ENCODE measurements around the gene LECT2.

LECT2 gene

GRCh38 chr5:135954899-135955298 is at the start of gene LECT2:
TSS of gene LECT2 (minus strand) at chr5:135954983. CDS start at chr5:135954833, 150 bp downstream.
- no peak for DNase-seq

- DNase-seq: peak; percentile 95
Observed at GRCh38 chr5:136004436-136004835, 49.7 kb upstream of the LECT2 start.

- DNase-seq: no peak
Observed at GRCh38 chr5:136001466-136001981, 46.7 kb upstream of the LECT2 start.

GRCh38 chr5:136000932-136001331 is 46.1 kb upstream of the LECT2 start:
- DNase-seq: no peak

- no peak for DNase-seq
Observed at GRCh38 chr5:136000147-136000546, 45.4 kb upstream of the LECT2 start.

- DNase-seq: peak; percentile 92
Observed at GRCh38 chr5:135999406-136000139, 44.8 kb upstream of the LECT2 start.

- DNase-seq: no peak
Observed at GRCh38 chr5:135998889-135999288, 44.1 kb upstream of the LECT2 start.

- no peak for DNase-seq
Observed at GRCh38 chr5:135997673-135998335, 43.0 kb upstream of the LECT2 start.

- peak; percentile 55 for DNase-seq
Observed at GRCh38 chr5:135996611-135997010, 41.8 kb upstream of the LECT2 start.

- no peak for DNase-seq
Observed at GRCh38 chr5:135995976-135996375, 41.2 kb upstream of the LECT2 start.

- peak; percentile 64 for DNase-seq
Observed at GRCh38 chr5:135993880-135994636, 39.3 kb upstream of the LECT2 start.

- DNase-seq: peak; percentile 55
Observed at GRCh38 chr5:135993335-135993879, 38.6 kb upstream of the LECT2 start.

GRCh38 chr5:135991429-135991828 is 36.6 kb upstream of the LECT2 start:
- DNase-seq: no peak

- no peak for DNase-seq
Observed at GRCh38 chr5:135990528-135991255, 35.9 kb upstream of the LECT2 start.

GRCh38 chr5:135989686-135990085 is 34.9 kb upstream of the LECT2 start:
- DNase-seq: no peak

- DNase-seq: no peak
Observed at GRCh38 chr5:135988546-135988945, 33.8 kb upstream of the LECT2 start.

- no peak for DNase-seq
Observed at GRCh38 chr5:135986891-135987401, 32.2 kb upstream of the LECT2 start.

GRCh38 chr5:135986401-135986800 is 31.6 kb upstream of the LECT2 start:
- no peak for DNase-seq

- no peak for DNase-seq
Observed at GRCh38 chr5:135985951-135986350, 31.2 kb upstream of the LECT2 start.

- peak; percentile 53 for DNase-seq
Observed at GRCh38 chr5:135980620-135981019, 25.8 kb upstream of the LECT2 start.

GRCh38 chr5:135979510-135979909 is 24.7 kb upstream of the LECT2 start:
- peak; percentile 87 for DNase-seq

GRCh38 chr5:135978993-135979392 is 24.2 kb upstream of the LECT2 start:
- DNase-seq: no peak
